Naive thymus-derived CD4-positive, alpha-beta T cell (primary cell): Measurements from ENCODE around the gene OVAAL. TPM values are rescaled to one million over a fixed set of nuclear protein-coding genes. Genes with fewer than 3 reads are reported as not detected.

Source experiments
- polyA plus RNA-seq, 2 donors: library from polyadenylated mRNA; unstranded; fragments of 300-500 nt; fragmentation: Illumina TruSeq; gene quantifications; one replicate each; pipeline ENCODE4 v1.2.3, GENCODE V29; 2021
- total RNA-seq, 6 experiments: library from RNA in 5 of 6; stranded (reverse) in 5 of 6; gene quantifications; 1 replicate in 5 of 6; 2 replicates in 1 of 6; pipeline ENCODE4 v1.2.3 and lab custom pipeline; 2021 to 2026

Gene OVAAL
- total and polyA plus RNA-seq, 7 experiments from 2014 or later: not detected

Other genes with a start within 250 kb of the OVAAL start
- gene ACBD6, start 56.4 kb upstream of the OVAAL start, total RNA-seq: 10 to 100 TPM; 44.2 to 75.7 (median 47.3) TPM
- gene ACBD6, start 56.4 kb upstream of the OVAAL start, polyA plus RNA-seq: 10 to 100 TPM; 46.2 to 47.6 TPM
- 10 to 100 TPM; 12.9 to 19.7 (median 15.4) TPM for gene XPR1, start 73.1 kb downstream of the OVAAL start, total RNA-seq
- gene XPR1, start 73.1 kb downstream of the OVAAL start, polyA plus RNA-seq: 1 to 10 TPM; 5.4 to 6.5 TPM